MCF 10A (cell line): ENCODE measurements around the gene TTC16. TPM values are rescaled to one million over a fixed set of nuclear protein-coding genes. Genes with fewer than 3 reads are reported as not detected.

Experiments used
- BruUV-seq: library from RNA; stranded (reverse); fragments of 400-500 nt; replicated peaks from 2 replicates; lab custom pipeline; 2021; lab: Mats Ljungman, UMichigan
- CTCF ChIA-PET: fragments of 300-600 bp; sonication (Branson Sonifier 250); formaldehyde crosslinking; extraction: SDS; loops from one replicate; lab custom pipeline; 2021; ENCODE audit warnings: antibody characterized with exemption, inconsistent platforms; lab: Yijun Ruan, JAX
- POLR2A ChIA-PET: fragments of 300-600, 350-650 bp; sonication (Branson Sonifier 250); formaldehyde crosslinking; extraction: SDS; loops from one replicate; lab custom pipeline; 2020; ENCODE audit warnings: antibody characterized with exemption, inconsistent platforms; lab: Yijun Ruan, JAX
- DNase-seq: peaks from one replicate; pipeline ENCODE4 v3.0.0-alpha.2; 2018; ENCODE audit not compliant: unreplicated experiment
- H3K27ac Mint-ChIP-seq: one replicate; pipeline ENCODE4 v1.8.0; 2022; ENCODE audit warnings: mild to moderate bottlenecking, low read depth, mixed read lengths; ENCODE audit not compliant: unreplicated experiment
- H3K27me3 Mint-ChIP-seq: one replicate; pipeline ENCODE4 v1.8.0; 2022; ENCODE audit warnings: mixed read lengths; ENCODE audit not compliant: insufficient read depth, unreplicated experiment
- H3K36me3 Mint-ChIP-seq: one replicate; pipeline ENCODE4 v1.8.0; 2022; ENCODE audit warnings: mild to moderate bottlenecking, moderate library complexity, mixed read lengths; ENCODE audit not compliant: insufficient read depth, unreplicated experiment
- H3K4me1 Mint-ChIP-seq: one replicate; pipeline ENCODE4 v1.8.0; 2022; ENCODE audit warnings: mixed read lengths; ENCODE audit not compliant: insufficient read depth, unreplicated experiment
- H3K4me3 Mint-ChIP-seq: one replicate; pipeline ENCODE4 v1.8.0; 2022; ENCODE audit warnings: mild to moderate bottlenecking, moderate library complexity, mixed read lengths; ENCODE audit not compliant: unreplicated experiment
- H3K9me3 Mint-ChIP-seq: one replicate; pipeline ENCODE4 v1.8.0; 2022; ENCODE audit warnings: mixed read lengths; ENCODE audit not compliant: unreplicated experiment
- intact Hi-C: fragments of 100-400 bp; cut with micrococcal nuclease; formaldehyde crosslinking; loops from 2 replicates; pipeline ENCODE4 v1.14.1; 2022
- total RNA-seq: library from RNA; stranded (reverse); gene quantifications from 2 replicates; pipeline ENCODE4 v1.2.3, GENCODE V29; 2022
- TF ChIP-seq, protein P1 (sequence below): fragments of 200-600 bp; IDR thresholded peaks from one replicate; pipeline ENCODE4 v1.8.0; 2022; ENCODE audit warnings: antibody characterized with exemption, mild to moderate bottlenecking; ENCODE audit not compliant: unreplicated experiment

TTC16 gene
- total RNA-seq, 1 experiment from 2014 or later = 0.19 TPM

GRCh38 chr9:127673234-127673633 lies 42.6 kb upstream of the TTC16 start:
- Mint-ChIP-seq H3K36me3 (peaks cover 29% of the 10 kb centered on the region), H3K27me3 (no peaks in the 10 kb centered on the region), H3K4me1 (peaks cover 7% of the 10 kb centered on the region), H3K9me3 (no peaks in the 10 kb centered on the region), H3K4me3 (no peak overlapping the region), H3K27ac (no peak overlapping the region)
- intact Hi-C loops = no loop called here
- TF ChIP-seq, protein P1, sequence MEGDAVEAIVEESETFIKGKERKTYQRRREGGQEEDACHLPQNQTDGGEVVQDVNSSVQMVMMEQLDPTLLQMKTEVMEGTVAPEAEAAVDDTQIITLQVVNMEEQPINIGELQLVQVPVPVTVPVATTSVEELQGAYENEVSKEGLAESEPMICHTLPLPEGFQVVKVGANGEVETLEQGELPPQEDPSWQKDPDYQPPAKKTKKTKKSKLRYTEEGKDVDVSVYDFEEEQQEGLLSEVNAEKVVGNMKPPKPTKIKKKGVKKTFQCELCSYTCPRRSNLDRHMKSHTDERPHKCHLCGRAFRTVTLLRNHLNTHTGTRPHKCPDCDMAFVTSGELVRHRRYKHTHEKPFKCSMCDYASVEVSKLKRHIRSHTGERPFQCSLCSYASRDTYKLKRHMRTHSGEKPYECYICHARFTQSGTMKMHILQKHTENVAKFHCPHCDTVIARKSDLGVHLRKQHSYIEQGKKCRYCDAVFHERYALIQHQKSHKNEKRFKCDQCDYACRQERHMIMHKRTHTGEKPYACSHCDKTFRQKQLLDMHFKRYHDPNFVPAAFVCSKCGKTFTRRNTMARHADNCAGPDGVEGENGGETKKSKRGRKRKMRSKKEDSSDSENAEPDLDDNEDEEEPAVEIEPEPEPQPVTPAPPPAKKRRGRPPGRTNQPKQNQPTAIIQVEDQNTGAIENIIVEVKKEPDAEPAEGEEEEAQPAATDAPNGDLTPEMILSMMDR = no peak
- ChIA-PET CTCF (no interaction called here), POLR2A (no interaction called here)
- no peak for DNase-seq
- no TSS peak for BruUV-seq

GRCh38 chr9:127676638-127677037 lies 39.2 kb upstream of the TTC16 start:
- DNase-seq = peak; percentile 82
- BruUV-seq = no TSS peak
- POLR2A ChIA-PET = interaction anchor here (0.7 to 1.2 kb wide), 4 partner anchors 9 to 38 kb away, joined by 3 to 4 read pairs (median 4); no protein-coding TSS in a partner anchor

DNA sequence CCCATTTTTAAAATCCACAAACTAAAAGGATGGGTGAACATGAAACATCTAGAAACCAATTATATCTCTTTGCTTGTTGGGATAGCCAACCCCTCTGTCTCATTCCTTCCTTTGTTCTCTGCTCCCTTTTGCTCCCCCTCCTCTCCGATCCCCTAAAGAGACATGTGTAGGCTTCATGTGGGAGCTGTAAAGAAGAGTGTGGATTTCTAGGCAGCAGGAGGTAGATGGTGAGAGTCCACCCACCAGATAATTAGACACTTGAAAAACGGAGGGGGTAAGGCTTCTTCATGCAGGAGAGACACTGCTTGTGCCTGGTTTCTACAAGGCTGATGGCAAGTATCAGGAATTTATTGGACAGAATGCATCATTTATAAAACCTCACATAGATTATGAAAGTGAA lies 36.4 kb upstream of the TTC16 start:
- Mint-ChIP-seq H3K36me3 (peaks cover 22% of the 10 kb centered on the region), H3K9me3 (no peaks in the 10 kb centered on the region), H3K27ac (no peak overlapping the region), H3K4me3 (no peak overlapping the region), H3K27me3 (no peaks in the 10 kb centered on the region), H3K4me1 (peaks cover 8% of the 10 kb centered on the region)
- DNase-seq = no peak
- ChIA-PET CTCF (interaction anchor here (0.6 kb wide), 1 partner anchor 9 kb away, joined by 3 read pairs; no protein-coding TSS in a partner anchor), POLR2A (interaction anchor here (0.6 to 1.4 kb wide), 2 partner anchors 42 to 839 kb away, joined by 3 to 5 read pairs; no protein-coding TSS in a partner anchor)
- no TSS peak for BruUV-seq
- TF ChIP-seq, protein P1 = no peak
- intact Hi-C loops = no loop called here

More at GRCh38 chr9:127676638-127677037, 39.2 kb upstream of the TTC16 start:
- peaks cover 29% of the 10 kb centered on the region for H3K36me3 Mint-ChIP-seq
- no peaks in the 10 kb centered on the region for H3K27me3 Mint-ChIP-seq
- intact Hi-C loops = no loop called here
- CTCF ChIA-PET = no interaction called here
- no peak overlapping the region for H3K27ac Mint-ChIP-seq
- no peaks in the 10 kb centered on the region for H3K9me3 Mint-ChIP-seq
- no peak overlapping the region for H3K4me3 Mint-ChIP-seq
- TF ChIP-seq, protein P1 = no peak
- peaks cover 7% of the 10 kb centered on the region for H3K4me1 Mint-ChIP-seq

DNA sequence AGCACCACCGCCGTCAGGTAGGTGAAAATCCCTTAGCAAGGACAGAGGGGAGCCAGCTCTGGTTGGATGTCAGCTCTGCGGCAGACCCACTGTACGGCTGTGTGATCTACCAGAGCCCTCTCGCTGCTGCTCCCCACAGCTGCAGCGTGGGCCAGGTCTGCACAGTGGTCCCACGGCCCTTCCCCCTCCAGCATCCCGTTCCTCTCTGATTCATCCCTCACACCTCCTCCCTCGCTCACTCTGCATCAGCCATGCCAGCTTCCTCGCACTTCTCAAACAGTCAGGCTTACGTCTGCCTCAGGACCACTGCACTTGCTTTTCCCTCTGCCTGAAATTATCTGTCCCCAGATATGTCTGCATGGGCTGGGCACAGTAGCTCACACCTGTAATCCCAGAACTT lies 35.7 kb upstream of the TTC16 start:
- peaks cover 12% of the 10 kb centered on the region for H3K4me1 Mint-ChIP-seq
- H3K36me3 Mint-ChIP-seq = peaks cover 18% of the 10 kb centered on the region
- DNase-seq = no peak
- POLR2A ChIA-PET = interaction anchor here (1.4 kb wide), 1 partner anchor 42 kb away, joined by 5 read pairs; no protein-coding TSS in a partner anchor
- H3K27ac Mint-ChIP-seq = no peak overlapping the region
- BruUV-seq = no TSS peak
- no peak overlapping the region for H3K4me3 Mint-ChIP-seq
- TF ChIP-seq, protein P1 = no peak
- no peaks in the 10 kb centered on the region for H3K9me3 Mint-ChIP-seq
- CTCF ChIA-PET = interaction anchor here (0.6 kb wide), 1 partner anchor 10 kb away, joined by 3 read pairs; no protein-coding TSS in a partner anchor
- intact Hi-C loops = no loop called here
- H3K27me3 Mint-ChIP-seq = no peaks in the 10 kb centered on the region
